ENCODE results near the gene RMDN3.

The RMDN3 gene

GRCh38 chr15:40693904-40694687 lies 61.0 kb downstream of the RMDN3 start:
- DNase-seq: no peak

GRCh38 chr15:40691737-40692136 lies 63.3 kb downstream of the RMDN3 start:
- no peak for DNase-seq

- no peak for DNase-seq
Measured at GRCh38 chr15:40688932-40689799, 65.9 kb downstream of the RMDN3 start.

All from CD4-positive, alpha-beta T cell treated with Interferon gamma for 1 hour (primary cell).